NCI-H1105 (cell line): ENCODE results near the gene TRIM44.
"Not testable (repeated sequence)": the region's sequence is repeated elsewhere in the genome, so short reads cannot be mapped to it uniquely, and the experiment has no call there.

ENCODE experiments used
- DNase-seq: peaks from one replicate; lab custom pipeline; 2025; lab: John Stamatoyannopoulos, UW

The TRIM44 gene

GRCh38 chr11:35753573-35753972, 91.0 kb downstream of the TRIM44 start:
- DNase-seq, result not testable (repeated sequence)

DNA sequence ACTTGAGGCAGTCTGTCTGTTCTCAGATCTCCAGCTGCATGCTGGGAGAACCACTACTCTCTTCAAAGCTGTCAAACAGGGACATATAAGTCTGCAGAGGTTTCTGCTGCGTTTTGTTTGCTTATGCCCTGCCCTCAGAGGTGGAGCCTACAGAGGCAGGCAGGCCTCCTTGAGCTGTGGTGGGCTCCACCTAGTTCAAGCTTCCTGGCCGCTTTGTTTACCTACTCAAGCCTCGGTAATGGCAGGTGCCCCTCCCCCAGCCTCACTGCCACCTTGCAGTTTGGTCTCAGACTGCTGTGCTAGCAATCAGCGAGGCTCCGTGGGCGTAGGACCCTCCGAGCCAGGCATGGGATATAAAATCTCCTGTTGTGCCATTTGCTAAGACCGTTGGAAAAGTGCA, 97.4 kb downstream of the TRIM44 start:
- not testable (repeated sequence) for DNase-seq

- DNase-seq, result no peak
These were observed 99.3 kb downstream of the TRIM44 start for GRCh38 chr11:35761899-35762298.

DNA sequence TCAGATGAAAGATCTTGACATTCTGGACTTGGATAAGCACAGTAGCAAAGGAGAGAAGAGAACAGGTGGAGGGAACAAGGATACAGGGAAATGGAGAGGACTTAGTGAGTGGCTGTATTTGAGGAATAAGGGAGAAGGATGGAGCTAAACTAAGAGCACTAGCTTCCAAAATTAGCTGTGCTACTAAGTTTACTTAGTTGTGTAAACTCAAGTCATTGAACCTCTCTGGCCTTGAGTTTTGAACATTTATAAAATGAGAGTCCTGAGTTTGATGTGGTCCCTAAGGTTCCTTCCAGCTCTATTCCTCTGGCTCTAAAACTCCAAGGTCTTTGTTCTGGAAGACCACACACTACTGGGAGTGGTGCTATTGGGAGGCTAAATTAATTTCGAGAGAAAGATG, 100.7 kb downstream of the TRIM44 start:
- DNase-seq, result no peak

DNA sequence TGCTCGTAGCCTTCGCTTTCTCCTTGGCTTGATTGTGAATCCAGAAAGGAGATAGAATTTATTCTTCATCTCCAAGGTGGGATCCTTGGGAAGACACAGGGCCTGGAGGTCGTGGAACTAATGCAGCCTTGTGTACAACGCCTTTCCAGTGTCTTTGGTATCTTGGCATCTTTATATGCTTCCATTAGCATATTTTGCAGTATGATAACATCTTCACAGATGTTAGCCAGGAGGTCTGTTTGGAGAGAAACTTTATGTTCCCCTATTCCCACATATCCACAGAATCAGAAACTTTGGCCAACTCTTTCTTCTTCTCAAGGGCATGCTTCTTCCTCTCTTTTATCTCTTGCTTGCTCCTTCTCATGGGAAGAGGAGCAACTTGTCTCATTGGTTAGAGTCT, 101.2 kb downstream of the TRIM44 start:
- DNase-seq, result no peak

- no peak for DNase-seq
These were observed 101.8 kb downstream of the TRIM44 start for GRCh38 chr11:35764417-35764816.

- no peak for DNase-seq
These were observed 102.6 kb downstream of the TRIM44 start for GRCh38 chr11:35765211-35765610.

GRCh38 chr11:35766651-35767050, 104.1 kb downstream of the TRIM44 start:
- no peak for DNase-seq

DNA sequence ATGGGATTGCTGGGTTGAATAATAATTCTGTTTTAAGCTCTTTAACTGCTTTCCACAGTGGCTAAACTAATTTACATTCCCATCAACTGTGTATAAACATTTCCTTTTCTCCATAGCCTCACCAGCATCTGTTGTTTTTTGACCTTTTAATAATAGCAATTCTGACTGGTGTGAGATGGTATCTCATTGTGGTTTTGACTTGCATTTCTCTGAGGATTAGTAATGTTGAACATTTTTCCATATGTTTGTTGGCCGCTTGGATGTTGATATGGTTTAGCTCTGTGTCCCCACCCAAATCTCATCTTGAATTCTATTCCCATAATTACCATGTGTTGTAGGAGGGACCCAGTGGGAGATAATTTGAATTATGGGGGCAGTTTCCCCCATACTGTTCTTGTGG, 107.8 kb downstream of the TRIM44 start:
- DNase-seq, result not testable (repeated sequence)

DNA sequence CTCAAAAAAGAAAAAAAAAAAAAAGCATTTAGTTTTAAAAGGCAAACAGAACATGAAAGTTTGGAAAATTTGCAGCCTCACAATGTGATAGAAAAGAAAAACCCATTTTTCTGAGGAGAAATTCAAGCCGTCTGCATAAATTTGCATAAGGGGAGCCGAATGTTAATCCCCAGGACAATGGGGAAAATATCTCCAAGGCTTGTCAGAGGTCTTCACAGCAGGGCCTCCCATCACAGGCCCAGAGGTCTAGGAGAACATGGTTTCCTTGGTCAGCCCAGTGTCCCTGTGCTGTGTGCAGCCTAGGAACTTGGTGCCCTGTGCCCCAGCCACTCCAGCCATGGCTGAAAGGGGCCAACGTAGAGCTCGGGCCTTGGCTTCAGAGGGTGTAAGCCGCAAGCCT, 109.1 kb downstream of the TRIM44 start:
- DNase-seq, result no peak

GRCh38 chr11:35777241-35777640, 114.7 kb downstream of the TRIM44 start:
- DNase-seq, result not testable (repeated sequence)

- not testable (repeated sequence) for DNase-seq
These were observed 116.4 kb downstream of the TRIM44 start for GRCh38 chr11:35778943-35779342.

GRCh38 chr11:35779409-35779808, 116.8 kb downstream of the TRIM44 start:
- no peak for DNase-seq

DNA sequence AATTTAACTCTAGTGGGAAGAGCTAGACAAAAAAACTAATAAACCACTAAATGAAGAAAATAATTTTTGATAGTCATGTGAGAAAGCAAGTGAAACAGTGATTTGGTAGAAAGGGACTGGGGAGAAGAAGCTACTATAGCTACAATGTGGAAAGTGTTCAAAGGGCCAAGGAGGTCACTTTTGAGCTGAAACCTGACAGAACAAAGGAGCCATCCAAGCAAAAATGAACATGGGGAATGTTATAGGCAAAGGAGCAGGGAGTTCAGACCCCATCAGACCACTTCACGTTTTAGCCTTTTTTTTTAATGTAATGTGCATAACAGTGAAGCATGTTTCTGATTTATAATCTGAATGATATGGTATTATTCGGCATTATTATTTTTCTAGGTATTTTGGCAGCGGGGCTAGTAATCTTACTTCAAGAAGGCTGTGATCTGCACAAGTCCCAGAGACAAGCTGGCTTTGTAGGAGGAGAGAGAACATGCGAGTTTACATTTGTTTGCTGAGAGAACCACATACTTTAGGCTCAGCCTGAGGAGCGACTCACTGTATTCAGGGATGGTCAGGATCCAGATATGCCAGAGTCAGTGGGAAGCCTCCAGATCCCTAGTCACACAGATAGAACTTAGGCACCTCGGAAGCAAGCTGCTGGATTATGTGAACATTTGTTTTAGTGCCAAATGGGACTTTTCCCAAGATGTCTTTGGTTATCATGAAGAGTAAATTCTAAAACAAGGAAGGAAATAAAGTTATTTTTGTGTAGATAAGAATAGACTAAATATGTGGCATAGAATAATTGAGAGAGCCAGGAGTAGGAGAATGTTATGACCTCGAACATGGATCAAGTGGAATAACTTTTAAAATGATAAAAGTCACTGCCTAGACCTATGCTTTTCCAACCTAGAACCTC, 118.6 kb downstream of the TRIM44 start:
- DNase-seq, result no peak

- no peak for DNase-seq
These were observed 119.4 kb downstream of the TRIM44 start for GRCh38 chr11:35781861-35782470.

DNA sequence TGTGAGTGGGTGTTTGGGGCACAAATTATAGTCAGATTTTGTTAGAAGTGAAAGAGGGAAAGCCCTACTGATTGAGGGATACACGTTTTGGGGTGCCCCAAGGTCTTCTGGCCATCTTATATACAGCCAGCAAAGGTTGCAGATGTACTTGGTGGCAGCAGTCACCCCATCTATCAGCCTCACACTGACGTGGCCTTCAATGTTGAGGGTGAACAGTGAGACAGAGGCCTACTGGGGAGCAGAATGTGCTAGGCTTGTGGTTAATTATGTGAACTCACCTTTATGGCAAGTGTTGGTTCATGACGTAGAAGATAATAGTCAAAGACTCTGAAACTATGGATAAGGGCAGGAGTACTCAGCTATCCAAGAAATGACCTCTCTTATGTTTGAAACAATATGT, 121.2 kb downstream of the TRIM44 start:
- no peak for DNase-seq

DNA sequence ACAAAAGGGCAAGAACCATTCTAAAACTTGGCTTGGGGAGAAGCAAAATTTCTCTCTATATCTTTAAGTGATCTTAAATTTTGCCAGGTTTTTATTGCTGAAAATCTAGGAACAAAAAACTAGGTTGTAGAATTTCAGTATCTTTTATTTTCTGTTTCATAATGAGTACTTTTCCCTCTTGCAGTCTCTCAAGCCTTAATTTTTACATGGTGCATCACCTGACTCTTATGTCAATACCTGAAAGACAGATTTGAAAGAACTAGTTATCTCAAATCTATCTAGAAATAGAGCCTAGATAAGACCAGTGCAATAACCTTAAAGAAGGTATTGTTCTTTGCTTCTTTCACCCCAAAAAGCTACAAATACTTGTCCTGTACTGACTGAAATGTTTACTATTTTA, 122.1 kb downstream of the TRIM44 start:
- no peak for DNase-seq

DNA sequence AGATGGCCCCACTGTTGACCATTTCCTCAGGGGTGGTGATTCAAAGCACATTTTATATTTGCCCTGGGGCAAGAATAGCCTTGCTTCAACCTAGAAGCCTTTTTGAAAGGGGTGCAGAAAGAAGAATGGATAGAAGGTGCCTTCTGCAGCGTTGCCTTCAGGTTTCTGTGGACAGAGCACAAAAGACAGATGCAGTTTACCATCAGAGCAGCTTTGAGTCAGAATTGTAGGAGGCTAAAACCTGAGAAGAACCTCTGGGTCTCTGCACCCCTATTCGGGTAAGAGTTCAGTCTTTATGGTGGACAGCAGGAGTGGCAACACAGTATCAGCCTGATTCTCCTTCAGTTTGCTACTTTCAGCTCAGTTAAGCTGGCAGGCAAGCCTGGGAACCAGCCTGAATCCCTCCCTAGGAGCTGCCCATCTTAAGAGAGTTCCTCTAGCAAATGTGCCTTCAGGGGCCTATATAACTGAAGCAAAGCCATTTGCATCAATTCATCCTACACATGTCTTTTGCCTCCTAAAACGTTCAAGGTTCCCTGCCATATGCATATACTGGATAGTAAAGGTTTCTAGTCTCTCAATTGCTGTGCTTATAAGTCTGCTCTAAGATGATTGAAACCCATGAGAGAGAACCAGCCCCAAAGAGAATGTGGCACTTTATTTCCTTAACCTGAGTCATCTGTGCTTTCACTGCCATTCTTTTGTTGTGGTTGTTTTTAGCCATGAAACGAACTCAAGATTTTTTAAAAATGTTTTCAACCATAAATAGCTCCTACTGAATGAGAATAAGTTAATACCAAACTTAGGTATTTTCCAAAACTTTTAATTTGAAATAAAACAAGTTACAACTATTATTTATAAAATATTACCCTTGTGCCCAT, 123.0 kb downstream of the TRIM44 start:
- DNase-seq, result no peak

GRCh38 chr11:35786188-35786587, 123.6 kb downstream of the TRIM44 start:
- DNase-seq, result no peak

GRCh38 chr11:35787013-35787504, 124.5 kb downstream of the TRIM44 start:
- DNase-seq, result no peak

- DNase-seq, result no peak
These were observed 125.1 kb downstream of the TRIM44 start for GRCh38 chr11:35787626-35788025.
